A673 (cell line): ENCODE results near the gene ITIH5. TPM values are rescaled to one million over a fixed set of nuclear protein-coding genes. Genes with fewer than 3 reads are reported as not detected.

Experiments used
- BruUV-seq: library from RNA; stranded (reverse); fragments of 400-500 nt; replicated peaks from 2 replicates; lab custom pipeline; 2021; lab: Mats Ljungman, UMichigan
- CTCF ChIA-PET: fragments of 300-600 bp; sonication (Branson Sonifier 250); formaldehyde crosslinking; loops from one replicate; lab custom pipeline; 2022; ENCODE audit warnings: antibody characterized with exemption; lab: Charles Lee
- POLR2A ChIA-PET: fragments of 300-600 bp; sonication (Branson Sonifier 250); formaldehyde crosslinking; loops from one replicate; lab custom pipeline; 2022; ENCODE audit warnings: antibody characterized with exemption; ENCODE audit not compliant: low non-redundant PET; lab: Charles Lee
- DNase-seq: peaks from one replicate; pipeline ENCODE4 v3.0.0-alpha.2; 2015; ENCODE audit warnings: low spot score
- H3K27ac ChIP-seq: fragments of 200-600 bp; sonication (generic); 2 replicates; pipeline ENCODE4 v1.5.1; 2016; ENCODE audit warnings: mixed run types, low read depth, mild to moderate bottlenecking, mixed read lengths, antibody characterized with exemption, low read length; ENCODE audit not compliant: poor library complexity, severe bottlenecking
- H3K27me3 ChIP-seq: fragments of 200-600 bp; sonication (generic); replicated peaks from 2 replicates; pipeline ENCODE4 v1.6.1; 2017; ENCODE audit warnings: mixed run types, low read depth, mild to moderate bottlenecking, mixed read lengths, antibody characterized with exemption, low read length; ENCODE audit not compliant: insufficient read depth, poor library complexity
- H3K36me3 ChIP-seq: fragments of 200-600 bp; sonication (generic); 2 replicates; pipeline ENCODE4 v1.6.1; 2016; ENCODE audit warnings: mixed run types, mild to moderate bottlenecking, mixed read lengths, antibody characterized with exemption, low read length; ENCODE audit not compliant: insufficient read depth, poor library complexity, severe bottlenecking
- H3K4me1 ChIP-seq: fragments of 200-600 bp; sonication (generic); 2 replicates; pipeline ENCODE4 v1.6.1; 2017; ENCODE audit warnings: mixed run types, mild to moderate bottlenecking, mixed read lengths, antibody characterized with exemption, low read length; ENCODE audit not compliant: insufficient read depth, poor library complexity, severe bottlenecking
- H3K4me3 ChIP-seq: fragments of 200-600 bp; sonication (generic); 2 replicates; pipeline ENCODE4 v1.5.1; 2016; ENCODE audit warnings: low read depth, mixed run types, mild to moderate bottlenecking, mixed read lengths, low read length; ENCODE audit not compliant: poor library complexity, severe bottlenecking
- H3K9me3 ChIP-seq: fragments of 200-600 bp; sonication (generic); 2 replicates; pipeline ENCODE4 v1.6.1; 2016; ENCODE audit warnings: mixed run types, low read depth, mild to moderate bottlenecking, mixed read lengths, antibody characterized with exemption, low read length; ENCODE audit not compliant: poor library complexity, severe bottlenecking
- CTCF ChIP-seq: fragments of 300-800, 200-600 bp; sonication (generic); conservative IDR thresholded peaks from 2 replicates; pipeline ENCODE4 v1.5.1; 2017; ENCODE audit warnings: low read depth, mild to moderate bottlenecking, antibody characterized with exemption, low read length, moderate library complexity, mixed read lengths
- EZH2 ChIP-seq: fragments of 200-600 bp; sonication (generic); IDR thresholded peaks from 2 replicates; pipeline ENCODE4 v1.6.1; 2017; ENCODE audit warnings: borderline replicate concordance, low read depth, mild to moderate bottlenecking, mixed read lengths, antibody characterized with exemption, low read length; ENCODE audit not compliant: poor library complexity, severe bottlenecking
- intact Hi-C: fragments of 100-400 bp; cut with micrococcal nuclease; formaldehyde crosslinking; loops from one replicate; pipeline ENCODE4 v1.10.0; 2022; ENCODE audit not compliant: unreplicated experiment
- total RNA-seq: library from RNA; stranded (reverse); gene quantifications from 2 replicates; pipeline ENCODE4 v1.2.3, GENCODE V29; 2021

Gene ITIH5
- total RNA-seq, 1 experiment from 2014 or later = not detected

- H3K4me1 ChIP-seq = peaks cover 10% of the 10 kb centered on the region
- POLR2A ChIA-PET = no interaction called here
- no peaks in the 10 kb centered on the region for H3K27me3 ChIP-seq
- intact Hi-C loops = no loop called here
- H3K9me3 ChIP-seq = no peaks in the 10 kb centered on the region
- TF ChIP-seq EZH2 (no peak), CTCF (no peak)
- no peak overlapping the region for H3K27ac ChIP-seq
- no peaks in the 10 kb centered on the region for H3K36me3 ChIP-seq
- no TSS peak for BruUV-seq
- CTCF ChIA-PET = no interaction called here
- peak; percentile 33 for DNase-seq
- no peak overlapping the region for H3K4me3 ChIP-seq
Measured at GRCh38 chr10:7610651-7611389, 55.9 kb downstream of the ITIH5 start.

- ChIA-PET POLR2A (no interaction called here), CTCF (interaction anchor here (0.6 kb wide), 1 partner anchor 76 kb away, joined by 4 read pairs; no protein-coding TSS in a partner anchor)
- H3K27ac ChIP-seq = no peak overlapping the region
- H3K27me3 ChIP-seq = no peaks in the 10 kb centered on the region
- no TSS peak for BruUV-seq
- TF ChIP-seq CTCF (no peak), EZH2 (no peak)
- peaks cover 10% of the 10 kb centered on the region for H3K4me1 ChIP-seq
- no peaks in the 10 kb centered on the region for H3K36me3 ChIP-seq
- H3K4me3 ChIP-seq = no peak overlapping the region
- no peak for DNase-seq
- intact Hi-C loops = no loop called here
- H3K9me3 ChIP-seq = no peaks in the 10 kb centered on the region
Measured at GRCh38 chr10:7610026-7610425, 56.7 kb downstream of the ITIH5 start.

- TF ChIP-seq CTCF = no peak
- no peak for TF ChIP-seq EZH2
- no TSS peak for BruUV-seq
- intact Hi-C loops = no loop called here
Measured at GRCh38 chr10:7609556-7609955, 57.2 kb downstream of the ITIH5 start.

More at GRCh38 chr10:7609556-7609955, 57.2 kb downstream of the ITIH5 start:
- CTCF ChIA-PET = interaction anchor here (0.6 kb wide), 1 partner anchor 76 kb away, joined by 4 read pairs; no protein-coding TSS in a partner anchor
- Histone ChIP-seq H3K36me3 (no peaks in the 10 kb centered on the region), H3K9me3 (no peaks in the 10 kb centered on the region), H3K4me1 (peaks cover 10% of the 10 kb centered on the region), H3K4me3 (no peak overlapping the region), H3K27me3 (no peaks in the 10 kb centered on the region), H3K27ac (no peak overlapping the region)
- no peak for DNase-seq
- POLR2A ChIA-PET = no interaction called here
